Activated CD8-positive, alpha-beta memory T cell treated with anti-CD3 and anti-CD28 coated beads, Interleukin-2, amount 50 U/mL, for 1 hour (primary cell): ENCODE data around the gene PDE8A.
A peak's percentile ranks its signal among the peaks of the same experiment; 100 is the strongest.

Experiments used
- DNase-seq: peaks from one replicate; pipeline ENCODE4 v3.0.0-alpha.2; 2020; ENCODE audit errors: extremely low read depth

The PDE8A gene

GRCh38 chr15:84981711-84982300 is at the start of gene PDE8A:
TSS of gene PDE8A (plus strand) at chr15:84981856. CDS start at chr15:84982163, 307 bp downstream.
- no peak for DNase-seq

GRCh38 chr15:84934942-84935729 is 46.5 kb upstream of the PDE8A start:
- no peak for DNase-seq

GRCh38 chr15:84937144-84937543 is 44.5 kb upstream of the PDE8A start:
- DNase-seq: no peak

- DNase-seq: no peak
Observed at GRCh38 chr15:84938726-84939125, 42.9 kb upstream of the PDE8A start.

- no peak for DNase-seq
Observed at GRCh38 chr15:84940399-84940798, 41.3 kb upstream of the PDE8A start.

GRCh38 chr15:84942456-84942855 is 39.2 kb upstream of the PDE8A start:
- DNase-seq: no peak

- no peak for DNase-seq
Observed at GRCh38 chr15:84944311-84944710, 37.3 kb upstream of the PDE8A start.

- DNase-seq: no peak
Observed at GRCh38 chr15:84944861-84945260, 36.8 kb upstream of the PDE8A start.

- no peak for DNase-seq
Observed at GRCh38 chr15:84946772-84947489, 34.7 kb upstream of the PDE8A start.

- DNase-seq: no peak
Observed at GRCh38 chr15:84947947-84948830, 33.5 kb upstream of the PDE8A start.

GRCh38 chr15:84949043-84949442 is 32.6 kb upstream of the PDE8A start:
- DNase-seq: no peak

- no peak for DNase-seq
Observed at GRCh38 chr15:84949845-84950569, 31.6 kb upstream of the PDE8A start.

GRCh38 chr15:84950570-84951111 is 31.0 kb upstream of the PDE8A start:
- no peak for DNase-seq

GRCh38 chr15:84951736-84952135 is 29.9 kb upstream of the PDE8A start:
- no peak for DNase-seq

GRCh38 chr15:84953136-84953535 is 28.5 kb upstream of the PDE8A start:
- DNase-seq: no peak

- DNase-seq: no peak
Observed at GRCh38 chr15:84953726-84954125, 27.9 kb upstream of the PDE8A start.

- peak; percentile 4 for DNase-seq
Observed at GRCh38 chr15:84955089-84955848, 26.4 kb upstream of the PDE8A start.

GRCh38 chr15:84956199-84956598 is 25.5 kb upstream of the PDE8A start:
- DNase-seq: no peak

- DNase-seq: no peak
Observed at GRCh38 chr15:84960391-84961113, 21.1 kb upstream of the PDE8A start.

- DNase-seq: no peak
Observed at GRCh38 chr15:84961114-84961452, 20.6 kb upstream of the PDE8A start.
